GM23248 (cell line): ENCODE results near the gene EMSY. TPM values are rescaled to one million over a fixed set of nuclear protein-coding genes. Genes with fewer than 3 reads are reported as not detected.

Source experiments
- DNase-seq: peaks from one replicate; pipeline ENCODE4 v3.0.0-alpha.2; 2015
- H2AFZ ChIP-seq: fragments of 200-600 bp; sonication (generic); 2 replicates; pipeline ENCODE4 v1.6.1; 2016; ENCODE audit warnings: antibody characterized with exemption
- H3F3A ChIP-seq: fragments of 200-600 bp; sonication (generic); 2 replicates; pipeline ENCODE4 v1.6.1; 2016; ENCODE audit warnings: mild to moderate bottlenecking, antibody characterized with exemption, mixed run types; ENCODE audit not compliant: insufficient read depth
- H3K27ac ChIP-seq: fragments of 200-600 bp; sonication (generic); 2 replicates; pipeline ENCODE4 v1.5.1; 2016; ENCODE audit warnings: mild to moderate bottlenecking
- H3K27me3 ChIP-seq: fragments of 200-600 bp; sonication (generic); replicated peaks from 2 replicates; pipeline ENCODE4 v1.6.1; 2016; ENCODE audit warnings: mild to moderate bottlenecking; ENCODE audit not compliant: insufficient read depth
- H3K36me3 ChIP-seq: fragments of 200-600 bp; sonication (generic); 2 replicates; pipeline ENCODE4 v1.6.1; 2016; ENCODE audit warnings: low read depth, mild to moderate bottlenecking
- H3K4me1 ChIP-seq: fragments of 200-600 bp; sonication (generic); 2 replicates; pipeline ENCODE4 v1.6.1; 2016; ENCODE audit warnings: mild to moderate bottlenecking; ENCODE audit not compliant: insufficient read depth
- H3K4me2 ChIP-seq: fragments of 200-600 bp; sonication (generic); one replicate; pipeline ENCODE4 v1.6.1; 2016; ENCODE audit warnings: mild to moderate bottlenecking; ENCODE audit not compliant: unreplicated experiment
- H3K4me3 ChIP-seq: fragments of 200-600 bp; sonication (generic); 2 replicates; pipeline ENCODE4 v1.5.1; 2016; ENCODE audit warnings: mild to moderate bottlenecking
- H3K79me2 ChIP-seq: fragments of 200-600 bp; sonication (generic); 2 replicates; pipeline ENCODE4 v1.6.1; 2016; ENCODE audit warnings: mild to moderate bottlenecking; ENCODE audit not compliant: insufficient read depth
- H3K9ac ChIP-seq: fragments of 200-600 bp; sonication (generic); 2 replicates; pipeline ENCODE4 v1.6.1; 2016; ENCODE audit warnings: mild to moderate bottlenecking
- H3K9me2 ChIP-seq: fragments of 200-600 bp; sonication (generic); 2 replicates; pipeline ENCODE4 v1.6.1; 2016; ENCODE audit warnings: mixed run types, mild to moderate bottlenecking, moderate library complexity; ENCODE audit not compliant: insufficient read depth
- H3K9me3 ChIP-seq: fragments of 200-600 bp; sonication (generic); one replicate; pipeline ENCODE4 v1.6.1; 2017; ENCODE audit warnings: low read depth
- H4K20me1 ChIP-seq: fragments of 200-600 bp; sonication (generic); 2 replicates; pipeline ENCODE4 v1.6.0; 2016; ENCODE audit not compliant: insufficient read depth
- EZH2 ChIP-seq: fragments of 200-600 bp; sonication (generic); IDR thresholded peaks from 2 replicates; pipeline ENCODE4 v1.6.1; 2018; ENCODE audit warnings: antibody characterized with exemption, mild to moderate bottlenecking; ENCODE audit not compliant: insufficient read depth, poor library complexity, severe bottlenecking
- EZH2phosphoT487 ChIP-seq: fragments of 200-600 bp; sonication (generic); IDR thresholded peaks from 2 replicates; pipeline ENCODE4 v1.6.1; 2018; ENCODE audit warnings: antibody characterized with exemption, moderate library complexity, mild to moderate bottlenecking, low read depth; ENCODE audit not compliant: insufficient read depth
- WGBS, 2 experiments: methylation state at CpG; one replicate each; pipeline ENCODE4 v1.1.6; 2015 to 2017; ENCODE audit warnings: low lambda C conversion rate in 2 of 2, low coverage in 1 of 2; ENCODE audit errors: missing lambda C conversion rate in 2 of 2; 5-methylcytosine and 5-hydroxymethylcytosine counted together
- in situ Hi-C: fragments of 300-500 bp; cut with MboI; formaldehyde crosslinking; loops from 2 replicates; pipeline ENCODE4 v1.15.0; 2020
- polyA plus RNA-seq: library from polyadenylated mRNA; unstranded; fragments of >200 nt; fragmentation: Nextera tagmentation; extraction: Ambion mirVana; gene quantifications from 2 replicates; pipeline ENCODE4 v1.2.1, GENCODE V29; 2016
- total RNA-seq: library from RNA; depleted of rRNA; stranded (reverse); fragments of >200 nt; shearing (Covaris generic); gene quantifications from 2 replicates; pipeline ENCODE4 v1.2.3, GENCODE V29; 2014

The EMSY gene
- total and polyA plus RNA-seq, 2 experiments from 2014 or later = 10.9 to 14.6 TPM

GRCh38 chr11:76465701-76466100, 20.9 kb downstream of the EMSY start:
- Histone ChIP-seq H3F3A (no peaks in the 10 kb centered on the region), H3K79me2 (peaks cover 19% of the 10 kb centered on the region), H3K27me3 (no peaks in the 10 kb centered on the region), H3K9me3 (no peaks in the 10 kb centered on the region), H3K27ac (no peak overlapping the region), H4K20me1 (no peaks in the 10 kb centered on the region), H3K36me3 (peaks cover 14% of the 10 kb centered on the region; the same call in 1 of the 2 replicates), H3K4me1 (no peaks in the 10 kb centered on the region), H3K4me3 (no peak overlapping the region), H3K9ac (no peak overlapping the region), H2AFZ (no peak overlapping the region), H3K4me2 (no peak overlapping the region), H3K9me2 (no peaks in the 10 kb centered on the region)
- in situ Hi-C loops = no loop called here
- 85 to 89% methylated on average over 4 of the region's 4 CpGs for WGBS, 2 experiments
- no peak for DNase-seq
- no peak for TF ChIP-seq EZH2phosphoT487
- TF ChIP-seq EZH2 = no peak

- H3K27ac ChIP-seq = no peak overlapping the region
- in situ Hi-C loops = no loop called here
Measured at GRCh38 chr11:76466666-76467065, 21.8 kb downstream of the EMSY start.

GRCh38 chr11:76469141-76469540, 24.3 kb downstream of the EMSY start:
- H3K4me1 ChIP-seq = no peaks in the 10 kb centered on the region
- DNase-seq = no peak
- H3F3A ChIP-seq = no peaks in the 10 kb centered on the region
- H3K9me2 ChIP-seq = no peaks in the 10 kb centered on the region
- no peak overlapping the region for H3K27ac ChIP-seq
- H3K9ac ChIP-seq = no peak overlapping the region
- no peak for TF ChIP-seq EZH2
- TF ChIP-seq EZH2phosphoT487 = no peak
- H3K4me2 ChIP-seq = no peak overlapping the region
- H3K36me3 ChIP-seq = peaks cover 18% of the 10 kb centered on the region
- H3K9me3 ChIP-seq = no peaks in the 10 kb centered on the region
- peaks cover 11% of the 10 kb centered on the region for H3K79me2 ChIP-seq
- in situ Hi-C loops = no loop called here
- no peaks in the 10 kb centered on the region for H3K27me3 ChIP-seq
- no peaks in the 10 kb centered on the region for H4K20me1 ChIP-seq
- no peak overlapping the region for H2AFZ ChIP-seq
- H3K4me3 ChIP-seq = no peak overlapping the region

More at GRCh38 chr11:76466666-76467065, 21.8 kb downstream of the EMSY start:
- H3K27me3 ChIP-seq = no peaks in the 10 kb centered on the region
- TF ChIP-seq EZH2phosphoT487 (no peak), EZH2 (no peak)
- H3K9me3 ChIP-seq = no peaks in the 10 kb centered on the region
- no peaks in the 10 kb centered on the region for H4K20me1 ChIP-seq
- no peaks in the 10 kb centered on the region for H3F3A ChIP-seq
- H3K36me3 ChIP-seq = peaks cover 14% of the 10 kb centered on the region; the same call in 1 of the 2 replicates
- no peak overlapping the region for H2AFZ ChIP-seq
- DNase-seq = no peak
- H3K9me2 ChIP-seq = no peaks in the 10 kb centered on the region
- peaks cover 12% of the 10 kb centered on the region for H3K79me2 ChIP-seq
- no peaks in the 10 kb centered on the region for H3K4me1 ChIP-seq
- H3K9ac ChIP-seq = no peak overlapping the region
- H3K4me3 ChIP-seq = no peak overlapping the region
- H3K4me2 ChIP-seq = no peak overlapping the region

GRCh38 chr11:76471382-76471781, 26.6 kb downstream of the EMSY start:
- Histone ChIP-seq H3K4me2 (no peak overlapping the region), H3K9me2 (no peaks in the 10 kb centered on the region), H3K27me3 (no peaks in the 10 kb centered on the region), H3K79me2 (peaks cover 11% of the 10 kb centered on the region), H3K27ac (no peak overlapping the region), H3K36me3 (peaks cover 8% of the 10 kb centered on the region; the same call in 1 of the 2 replicates), H3F3A (no peaks in the 10 kb centered on the region), H3K4me1 (no peaks in the 10 kb centered on the region), H3K4me3 (no peak overlapping the region), H4K20me1 (no peaks in the 10 kb centered on the region), H3K9ac (no peak overlapping the region), H3K9me3 (no peaks in the 10 kb centered on the region), H2AFZ (no peak overlapping the region)
- DNase-seq = no peak
- TF ChIP-seq EZH2phosphoT487 (no peak), EZH2 (no peak)
- in situ Hi-C loops = no loop called here

GRCh38 chr11:76480241-76480640, 35.4 kb downstream of the EMSY start:
- H4K20me1 ChIP-seq = no peaks in the 10 kb centered on the region
- no peak overlapping the region for H3K9ac ChIP-seq
- no peaks in the 10 kb centered on the region for H3K9me3 ChIP-seq
- DNase-seq = no peak
- peaks cover 9% of the 10 kb centered on the region for H3K4me1 ChIP-seq
- H3K27me3 ChIP-seq = no peaks in the 10 kb centered on the region
- H2AFZ ChIP-seq = no peak overlapping the region
- no peak overlapping the region for H3K4me3 ChIP-seq
- no peaks in the 10 kb centered on the region for H3K9me2 ChIP-seq
- in situ Hi-C loops = no loop called here
- H3K79me2 ChIP-seq = peaks cover 12% of the 10 kb centered on the region; the same call in 1 of the 2 replicates
- no peak overlapping the region for H3K4me2 ChIP-seq
- H3K36me3 ChIP-seq = peaks cover 4% of the 10 kb centered on the region; the same call in 1 of the 2 replicates
- 98 to 100% methylated on average over 3 of the region's 3 CpGs for WGBS, 2 experiments
- H3F3A ChIP-seq = no peaks in the 10 kb centered on the region
- no peak overlapping the region for H3K27ac ChIP-seq
- no peak for TF ChIP-seq EZH2
- no peak for TF ChIP-seq EZH2phosphoT487
